H1 (cell line): Measurements from ENCODE around the gene PABPC1L. TPM values are rescaled to one million over a fixed set of nuclear protein-coding genes. Genes with fewer than 3 reads are reported as not detected.

ENCODE experiments used
- CTCF ChIA-PET: fragments of 300-600 bp; sonication (Branson Sonifier 250); formaldehyde crosslinking; loops from one replicate; lab custom pipeline; 2021; ENCODE audit not compliant: partially characterized antibody; lab: Charles Lee
- POLR2A ChIA-PET: fragments of 300-600 bp; sonication (Branson Sonifier 250); formaldehyde crosslinking; loops from one replicate; lab custom pipeline; 2021; ENCODE audit warnings: inconsistent platforms; ENCODE audit not compliant: partially characterized antibody; lab: Charles Lee
- DNase-seq, 2 experiments: peaks; one replicate each; pipeline versions ENCODE4 v3.0.0 to v3.0.0-alpha.2; 2010 to 2022; ENCODE audit warnings: low spot score in 2 of 2, low read depth in 1 of 2, mixed read lengths in 1 of 2
- FAIRE-seq: peaks from 2 replicates; lab custom pipeline; 2011; peaks lifted over from hg19 to GRCh38; lab: Jason Lieb, UNC
- H2AFZ ChIP-seq: 2 replicates; pipeline ENCODE4 v1.8.1; 2012; ENCODE audit warnings: low read length, inconsistent platforms
- H2AK5ac ChIP-seq: 2 replicates; pipeline ENCODE4 v1.6.1; 2013; ENCODE audit warnings: low read depth, low read length
- H2BK120ac ChIP-seq: replicated peaks from 2 replicates; pipeline ENCODE3; 2013; ENCODE audit warnings: low read depth, low read length, inconsistent platforms
- H2BK12ac ChIP-seq: 2 replicates; pipeline ENCODE4 v1.6.1; 2013; ENCODE audit warnings: low read depth, low read length
- H2BK15ac ChIP-seq: 2 replicates; pipeline ENCODE4 v1.6.1; 2013; ENCODE audit warnings: low read length
- H2BK20ac ChIP-seq: 2 replicates; pipeline ENCODE4 v1.6.1; 2013; ENCODE audit warnings: low read length
- H2BK5ac ChIP-seq: 2 replicates; pipeline ENCODE4 v1.6.1; 2013; ENCODE audit warnings: low read depth, low read length
- H3K14ac ChIP-seq: 2 replicates; pipeline ENCODE4 v1.6.1; 2013; ENCODE audit warnings: inconsistent platforms; ENCODE audit not compliant: insufficient read length
- H3K18ac ChIP-seq: 2 replicates; pipeline ENCODE4 v1.6.1; 2013; ENCODE audit warnings: low read length; ENCODE audit errors: extremely low read depth
- H3K23ac ChIP-seq: 2 replicates; pipeline ENCODE4 v1.6.1; 2013; ENCODE audit warnings: inconsistent platforms; ENCODE audit not compliant: insufficient read length
- H3K23me2 ChIP-seq: 2 replicates; pipeline ENCODE4 v1.6.1; 2013; ENCODE audit warnings: low read depth, low read length
- H3K27ac ChIP-seq: 2 replicates; pipeline ENCODE4 v1.6.1; 2011; ENCODE audit warnings: low read depth, low read length, inconsistent platforms
- H3K27me3 ChIP-seq, 4 experiments: replicated peaks in 1 of 4; 1 replicate in 1 of 4; 2 replicates in 3 of 4; pipeline versions ENCODE4 v1.6.1 to v1.8.1; 2011 to 2013; ENCODE audit warnings: low read length in 3 of 4, mild to moderate bottlenecking in 3 of 4, inconsistent platforms in 2 of 4, mixed read lengths in 2 of 4, moderate library complexity in 1 of 4; ENCODE audit not compliant: control insufficient read depth in 3 of 4, insufficient read depth in 3 of 4; ENCODE audit errors: extremely low read depth in 1 of 4
- H3K36me3 ChIP-seq, 4 experiments: 2 replicates each; pipeline versions ENCODE4 v1.6.1 to v1.8.1; 2011 to 2013; ENCODE audit warnings: mild to moderate bottlenecking in 4 of 4, low read length in 3 of 4, moderate library complexity in 2 of 4, control low read depth in 1 of 4, inconsistent platforms in 1 of 4; ENCODE audit not compliant: insufficient read depth in 4 of 4, control insufficient read depth in 2 of 4
- H3K4ac ChIP-seq: replicated peaks from 2 replicates; pipeline ENCODE3; 2013; ENCODE audit warnings: low read length, low read depth, mixed read lengths, inconsistent platforms; ENCODE audit not compliant: insufficient read length
- H3K4me1 ChIP-seq, 4 experiments: replicated peaks in 1 of 4; 1 replicate in 1 of 4; 2 replicates in 3 of 4; pipeline versions ENCODE4 v1.6.1 to v1.8.1; 2011 to 2013; ENCODE audit warnings: low read length in 3 of 4, inconsistent platforms in 2 of 4, mixed read lengths in 1 of 4; ENCODE audit not compliant: insufficient read depth in 4 of 4, control insufficient read depth in 3 of 4
- H3K4me2 ChIP-seq, 2 experiments: 2 replicates each; pipeline versions ENCODE4 v1.6.1 to v1.8.1; 2011 to 2013; ENCODE audit warnings: low read depth in 2 of 2, low read length in 2 of 2, control low read depth in 1 of 2, inconsistent platforms in 1 of 2, mild to moderate bottlenecking in 1 of 2; ENCODE audit not compliant: insufficient read depth in 1 of 2
- H3K4me3 ChIP-seq, 4 experiments: fragments of 200-600, 300-600 bp in 1 of 4; sonication (generic), shearing (Covaris generic), sonication (Bioruptor Twin) in 1 of 4; 2 replicates each; pipeline versions ENCODE4 v1.5.1 to v1.8.1; 2011 to 2016; ENCODE audit warnings: low read length in 4 of 4, low read depth in 3 of 4, control low read depth in 2 of 4, inconsistent platforms in 2 of 4, mild to moderate bottlenecking in 2 of 4, mixed read lengths in 1 of 4, moderate library complexity in 1 of 4; ENCODE audit not compliant: insufficient read depth in 2 of 4; ENCODE audit errors: extremely low read depth in 1 of 4
- H3K56ac ChIP-seq: replicated peaks from 2 replicates; pipeline ENCODE3; 2013; ENCODE audit warnings: low read depth, mild to moderate bottlenecking, mixed read lengths, low read length, inconsistent platforms; ENCODE audit not compliant: insufficient read length
- H3K79me1 ChIP-seq: 2 replicates; pipeline ENCODE4 v1.6.1; 2013; ENCODE audit warnings: low read depth, low read length, control low read depth
- H3K79me2 ChIP-seq, 2 experiments: 2 replicates each; pipeline versions ENCODE4 v1.6.1 to v1.8.1; 2012 to 2013; ENCODE audit warnings: low read length in 2 of 2, mild to moderate bottlenecking in 2 of 2, inconsistent platforms in 1 of 2; ENCODE audit not compliant: insufficient read depth in 2 of 2, control insufficient read depth in 1 of 2
- H3K9ac ChIP-seq, 4 experiments: replicated peaks in 1 of 4; 1 replicate in 1 of 4; 2 replicates in 3 of 4; pipeline versions ENCODE4 v1.6.1 to v1.8.1; 2011 to 2013; ENCODE audit warnings: low read depth in 3 of 4, low read length in 3 of 4, control low read depth in 2 of 4, mild to moderate bottlenecking in 2 of 4, moderate library complexity in 2 of 4, inconsistent platforms in 1 of 4; ENCODE audit errors: extremely low read depth in 1 of 4
- H3K9me3 ChIP-seq, 2 experiments: 2 replicates each; pipeline versions ENCODE4 v1.6.1 to v1.8.1; 2012 to 2013; ENCODE audit warnings: mild to moderate bottlenecking in 2 of 2, moderate library complexity in 2 of 2, control low read depth in 1 of 2, inconsistent platforms in 1 of 2, low read depth in 1 of 2, low read length in 1 of 2, mixed read lengths in 1 of 2; ENCODE audit not compliant: insufficient read depth in 2 of 2
- H4K20me1 ChIP-seq, 2 experiments: replicated peaks in 1 of 2; 2 replicates each; pipeline versions ENCODE3 to v1.8.1; 2011 to 2013; ENCODE audit warnings: inconsistent platforms in 2 of 2, low read length in 2 of 2, mild to moderate bottlenecking in 1 of 2; ENCODE audit not compliant: insufficient read depth in 2 of 2, control insufficient read depth in 1 of 2
- H4K5ac ChIP-seq: 2 replicates; pipeline ENCODE4 v1.6.1; 2013; ENCODE audit warnings: low read length, low read depth, mixed read lengths, inconsistent platforms; ENCODE audit not compliant: insufficient read length
- H4K8ac ChIP-seq: 2 replicates; pipeline ENCODE4 v1.8.0; 2013; ENCODE audit warnings: mild to moderate bottlenecking, moderate library complexity, low read length, inconsistent platforms; ENCODE audit not compliant: insufficient read depth; ENCODE audit errors: extremely low read depth
- H4K91ac ChIP-seq: replicated peaks from 2 replicates; pipeline ENCODE3; 2013; ENCODE audit warnings: low read length, mixed read lengths, inconsistent platforms; ENCODE audit not compliant: insufficient read length
- E2F6 ChIP-seq: IDR thresholded peaks from 2 replicates; pipeline ENCODE4 v1.6.1; 2012; ENCODE audit warnings: inconsistent platforms
- HDAC2 ChIP-seq, 2 experiments: fragments of 300-600 bp in 1 of 2; sonication (generic) in 1 of 2; IDR thresholded peaks; 2 replicates each; pipeline ENCODE4 v1.6.1; 2011 to 2012; ENCODE audit warnings: low read depth in 2 of 2, low read length in 2 of 2, mild to moderate bottlenecking in 2 of 2, moderate library complexity in 2 of 2, borderline replicate concordance in 1 of 2, inconsistent platforms in 1 of 2
- NANOG ChIP-seq: IDR thresholded peaks from 2 replicates; pipeline ENCODE4 v1.6.1; 2011; ENCODE audit warnings: low read length, low read depth, mild to moderate bottlenecking, inconsistent platforms; ENCODE audit not compliant: insufficient read depth, poor library complexity, severe bottlenecking
- RXRA ChIP-seq: IDR thresholded peaks from 2 replicates; pipeline ENCODE4 v1.6.1; 2011; ENCODE audit warnings: low read depth, mild to moderate bottlenecking, low read length, moderate library complexity; ENCODE audit not compliant: insufficient read depth
- SAP30 ChIP-seq: fragments of 300-600 bp; sonication (generic); IDR thresholded peaks from 2 replicates; pipeline ENCODE4 v1.7.1; 2012; ENCODE audit warnings: low read length, moderate library complexity, mild to moderate bottlenecking, inconsistent platforms; ENCODE audit not compliant: insufficient read depth, insufficient replicate concordance
- SIN3A ChIP-seq, 2 experiments: IDR thresholded peaks in 1 of 2; conservative IDR thresholded peaks in 1 of 2; 2 replicates each; pipeline ENCODE4 v1.6.1; 2011 to 2012; ENCODE audit warnings: low read length in 2 of 2, improper control_type of control experiment in 1 of 2, low read depth in 1 of 2, mild to moderate bottlenecking in 1 of 2
- SUZ12 ChIP-seq: fragments of 200-600 bp; sonication (generic); IDR thresholded peaks from 2 replicates; pipeline ENCODE4 v1.6.1; 2012; ENCODE audit warnings: mild to moderate bottlenecking, inconsistent platforms, low read length, moderate library complexity, mixed read lengths
- TBP ChIP-seq: IDR thresholded peaks from 2 replicates; pipeline ENCODE4 v1.6.1; 2011; ENCODE audit warnings: low read depth, low read length, improper control_type of control experiment
- ZNF274 ChIP-seq: IDR thresholded peaks from 2 replicates; pipeline ENCODE4 v1.7.0; 2012; ENCODE audit warnings: low read length, borderline replicate concordance; ENCODE audit errors: extremely low read depth
- WGBS, 2 experiments: shearing (Covaris generic) in 1 of 2; methylation state at CpG; one replicate each; pipeline versions ENCODE4 v1.1.6 to v1.1.7; 2013 to 2015; ENCODE audit warnings: low lambda C conversion rate in 2 of 2, mixed read lengths in 2 of 2, inconsistent platforms in 1 of 2, low coverage in 1 of 2, missing lambda C conversion rate in 1 of 2; ENCODE audit not compliant: insufficient replicate concordance in 2 of 2, insufficient coverage in 1 of 2, insufficient read length in 1 of 2; ENCODE audit errors: extremely low coverage in 1 of 2, missing lambda C conversion rate in 1 of 2; 5-methylcytosine and 5-hydroxymethylcytosine counted together
- polyA plus RNA-seq, 7 experiments: library from polyadenylated mRNA; depleted of rRNA in 3 of 7; stranded (reverse) in 5 of 7; unstranded in 2 of 7; fragments of >200 nt in 5 of 7; fragments of 200-250 nt in 2 of 7; gene quantifications; 1 replicate in 5 of 7; 2 replicates in 1 of 7; 4 replicates in 1 of 7; pipeline versions ENCODE4 v1.2.1 to v1.2.3, GENCODE V29; 2011 to 2013; ENCODE audit warnings: missing spikeins in 2 of 7, mixed read lengths in 2 of 7
- total RNA-seq: library from RNA; stranded (reverse); fragmentation: NEBNext Ultra II Directional; extraction: Animal tissue kit (Norgen Biotek cat#: 25700); gene quantifications from 2 replicates; pipeline ENCODE4 v1.2.1, GENCODE V29; 2021

The PABPC1L gene
- total and polyA plus RNA-seq, 2 of the 8 experiments (the other 6 are each of a cell fraction or from before 2014, with no cell fraction given): 61.1 to 108 TPM

GRCh38 chr20:44888226-44889103 is 21.4 kb upstream of the PABPC1L start:
- H3K9ac ChIP-seq: no peak overlapping the region
- no peak overlapping the region for H3K56ac ChIP-seq
- H2BK120ac ChIP-seq: no peak overlapping the region
- no peaks in the 10 kb centered on the region for H3K27me3 ChIP-seq
- no peak overlapping the region for H4K8ac ChIP-seq
- H3K36me3 ChIP-seq: peaks cover 0 to 13% (median 0%) of the 10 kb centered on the region in 4 experiments; a peak in 1 of 8 replicates
- H3K4me3 ChIP-seq: no peak overlapping the region
- no peak overlapping the region for H3K23ac ChIP-seq
- WGBS, 2 experiments: 84% methylated on average over 6 of the region's 6 CpGs; no CpG with 5 or more reads in 1 of the 2 experiments
- FAIRE-seq (no peak), DNase-seq (no peak)
- peaks cover 41 to 77% of the 10 kb centered on the region in 2 experiments for H3K79me2 ChIP-seq
- no peak overlapping the region for H4K5ac ChIP-seq
- H2BK20ac ChIP-seq: no peak overlapping the region
- no peak overlapping the region for H3K18ac ChIP-seq
- POLR2A ChIA-PET: interaction anchor here (1.3 to 2.8 kb wide), 7 partner anchors 10 to 20 kb away, joined by 3 to 30 read pairs (median 4); partner anchors contain the start of gene PABPC1L
- peaks cover 2% of the 10 kb centered on the region; the same call in 1 of the 2 replicates for H3K79me1 ChIP-seq
- H2AFZ ChIP-seq: no peak overlapping the region
- no peak overlapping the region for H4K91ac ChIP-seq
- no peak overlapping the region for H2BK5ac ChIP-seq
- H3K27ac ChIP-seq: no peak overlapping the region
- H3K9me3 ChIP-seq: no peaks in the 10 kb centered on the region
- H2BK12ac ChIP-seq: no peak overlapping the region
- no peak overlapping the region for H2BK15ac ChIP-seq
- peak overlapping the region in 1 of 2 experiments; percentile 16; a peak in 1 of 4 replicates for H3K4me2 ChIP-seq
- no peak overlapping the region for H2AK5ac ChIP-seq
- CTCF ChIA-PET: interaction anchor here (0.6 to 1.5 kb wide), 10 partner anchors 14 to 232 kb away, joined by 3 to 4 read pairs (median 3); no protein-coding TSS in a partner anchor
- H3K4ac ChIP-seq: no peak overlapping the region
- no peak overlapping the region for H3K14ac ChIP-seq
- peaks cover 8% of the 10 kb centered on the region for H3K23me2 ChIP-seq
- H4K20me1 ChIP-seq: peaks cover 18 to 25% of the 10 kb centered on the region in 2 experiments
- H3K4me1 ChIP-seq: peaks cover 0 to 9% (median 7%) of the 10 kb centered on the region in 4 experiments; a peak in 5 of 7 replicates
- TF ChIP-seq SAP30 (no peak), TBP (no peak), E2F6 (no peak), SIN3A (conservative IDR thresholded peaks at IDR 0.05 in 1 of 2, IDR thresholded peaks at IDR 0.05 in 1 of 2; ENCODE audit: low read depth in 1 of 2, low read length in 2 of 2) (no peak), NANOG (no peak), ZNF274 (no peak), HDAC2 (IDR thresholded peaks at IDR 0.05; ENCODE audit: borderline replicate concordance in 1 of 2, low read depth in 2 of 2, low read length in 2 of 2) (no peak), SUZ12 (no peak), RXRA (no peak)
